Activated naive CD8-positive, alpha-beta T cell treated with anti-CD3 and anti-CD28 coated beads, Interleukin-2, amount 10 ng/mL, durations not matched to agents 7 days and 5 days (primary cell): ENCODE measurements around the gene PTPRN2. TPM values are rescaled to one million over a fixed set of nuclear protein-coding genes. Genes with fewer than 3 reads are reported as not detected.

ENCODE experiments used
- ATAC-seq: fragments of 150-1000 bp; cut with Tn5 transposase; one replicate; pipeline ENCODE4 v1.10.0; 2021; ENCODE audit warnings: low read depth, moderate library complexity
- POLR2A ChIA-PET: fragments of 350-600 bp; sonication (Branson Sonifier 250); formaldehyde crosslinking; loops from one replicate; lab custom pipeline; 2021; ENCODE audit warnings: antibody characterized with exemption; lab: Charles Lee
- DNase-seq: peaks from one replicate; pipeline ENCODE4 v3.0.0; 2021
- H3K27ac Mint-ChIP-seq: one replicate; pipeline ENCODE4 v1.8.0; 2022; ENCODE audit warnings: mild to moderate bottlenecking, mixed read lengths
- H3K27me3 Mint-ChIP-seq: one replicate; pipeline ENCODE4 v1.8.0; 2022; ENCODE audit warnings: mild to moderate bottlenecking, moderate library complexity, mixed read lengths
- H3K36me3 Mint-ChIP-seq: one replicate; pipeline ENCODE4 v1.8.0; 2021; ENCODE audit warnings: mild to moderate bottlenecking, mixed read lengths
- H3K4me1 Mint-ChIP-seq: one replicate; pipeline ENCODE4 v1.8.0; 2021; ENCODE audit warnings: mixed read lengths
- H3K4me3 Mint-ChIP-seq: one replicate; pipeline ENCODE4 v1.8.0; 2022; ENCODE audit warnings: mild to moderate bottlenecking, moderate library complexity, mixed read lengths
- H3K9me3 Mint-ChIP-seq: one replicate; pipeline ENCODE4 v1.8.0; 2021; ENCODE audit warnings: mixed read lengths
- total RNA-seq, 2 experiments: library from RNA; stranded (reverse); gene quantifications; one replicate each; pipeline ENCODE4 v1.2.3, GENCODE V29; 2021

The PTPRN2 gene
- total RNA-seq, 2 experiments from 2014 or later: 4.5 to 4.9 TPM

GRCh38 chr7:157818701-157819454, 768.7 kb downstream of the PTPRN2 start:
- H3K27me3 Mint-ChIP-seq: no peaks in the 10 kb centered on the region
- no peaks in the 10 kb centered on the region for H3K4me1 Mint-ChIP-seq
- H3K9me3 Mint-ChIP-seq: peaks cover 3% of the 10 kb centered on the region
- DNase-seq: no peak
- no peaks in the 10 kb centered on the region for H3K36me3 Mint-ChIP-seq
- no peak for ATAC-seq
- H3K27ac Mint-ChIP-seq: no peak overlapping the region
- POLR2A ChIA-PET: no interaction called here
- no peak overlapping the region for H3K4me3 Mint-ChIP-seq

GRCh38 chr7:157817944-157818700, 769.5 kb downstream of the PTPRN2 start:
- Mint-ChIP-seq H3K36me3 (no peaks in the 10 kb centered on the region), H3K27me3 (no peaks in the 10 kb centered on the region), H3K9me3 (peaks cover 3% of the 10 kb centered on the region), H3K27ac (no peak overlapping the region), H3K4me3 (no peak overlapping the region), H3K4me1 (no peaks in the 10 kb centered on the region)
- DNase-seq (no peak), ATAC-seq (no peak)
- POLR2A ChIA-PET: no interaction called here

DNA sequence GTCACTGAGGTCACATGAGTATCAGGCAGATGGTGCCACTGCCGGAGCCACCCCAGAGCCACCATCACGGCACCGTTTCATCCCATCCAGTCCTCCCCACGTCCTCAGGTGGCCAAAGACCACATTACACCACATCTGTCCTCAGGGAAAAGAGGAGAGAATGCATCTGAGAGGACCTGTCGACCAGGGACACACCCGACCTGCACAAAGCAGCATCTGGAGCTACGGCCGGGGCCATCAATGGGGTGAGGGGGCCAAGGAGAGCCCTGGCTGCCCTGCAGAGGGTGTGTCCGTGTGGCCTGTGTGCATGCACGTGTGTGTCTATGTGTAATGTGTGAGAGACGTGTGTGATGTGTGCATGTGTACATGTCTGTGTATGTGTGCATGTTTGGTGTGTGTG, 770.2 kb downstream of the PTPRN2 start:
- Mint-ChIP-seq H3K36me3 (no peaks in the 10 kb centered on the region), H3K27ac (no peak overlapping the region), H3K4me1 (no peaks in the 10 kb centered on the region), H3K27me3 (no peaks in the 10 kb centered on the region), H3K9me3 (peaks cover 3% of the 10 kb centered on the region), H3K4me3 (no peak overlapping the region)
- ATAC-seq: no peak
- DNase-seq: no peak
- POLR2A ChIA-PET: no interaction called here

DNA sequence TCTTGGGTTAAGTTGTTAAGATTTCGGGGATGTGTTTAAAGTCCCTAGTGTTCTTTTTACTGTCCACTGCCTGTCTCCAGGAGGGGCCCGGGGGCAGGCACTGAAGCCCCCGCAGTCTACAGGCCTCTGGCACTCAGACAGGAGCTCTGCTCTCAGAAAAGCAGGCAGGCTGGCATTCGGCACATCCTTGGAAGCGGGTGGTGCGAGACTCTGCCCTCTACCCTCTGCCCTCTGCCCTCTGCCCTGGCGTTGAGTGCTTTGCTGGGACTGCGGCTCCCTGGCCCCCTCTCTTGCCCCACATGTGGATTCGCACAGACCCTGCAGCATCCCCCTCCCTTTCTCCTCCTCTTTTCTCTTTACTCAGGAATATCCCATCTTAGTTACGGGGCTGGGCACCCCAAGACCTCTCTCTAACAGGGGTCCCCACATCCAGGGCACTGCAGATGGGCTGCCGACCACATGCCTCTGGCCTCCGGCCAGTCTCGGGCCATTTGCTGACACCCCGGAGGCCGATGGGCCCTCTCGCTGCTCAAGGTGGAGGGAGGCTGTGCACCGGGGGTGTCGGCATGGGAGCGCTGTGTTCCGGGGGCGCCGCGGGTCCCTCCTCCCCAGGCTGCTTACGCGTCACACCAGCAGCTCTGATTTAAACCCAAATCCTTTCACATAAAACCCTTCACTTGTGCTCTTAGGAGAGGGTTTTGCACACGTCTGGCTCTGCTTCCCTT, 770.9 kb downstream of the PTPRN2 start:
- Mint-ChIP-seq H3K4me3 (no peak overlapping the region), H3K36me3 (no peaks in the 10 kb centered on the region), H3K9me3 (peaks cover 3% of the 10 kb centered on the region), H3K27me3 (no peaks in the 10 kb centered on the region), H3K4me1 (no peaks in the 10 kb centered on the region), H3K27ac (no peak overlapping the region)
- no peak for ATAC-seq
- POLR2A ChIA-PET: no interaction called here
- DNase-seq: no peak

GRCh38 chr7:157816086-157816485, 771.5 kb downstream of the PTPRN2 start:
- peaks cover 3% of the 10 kb centered on the region for H3K9me3 Mint-ChIP-seq
- no peaks in the 10 kb centered on the region for H3K27me3 Mint-ChIP-seq
- no peaks in the 10 kb centered on the region for H3K4me1 Mint-ChIP-seq
- H3K27ac Mint-ChIP-seq: no peak overlapping the region
- no peak overlapping the region for H3K4me3 Mint-ChIP-seq
- DNase-seq: no peak
- POLR2A ChIA-PET: no interaction called here
- no peak for ATAC-seq
- H3K36me3 Mint-ChIP-seq: no peaks in the 10 kb centered on the region

DNA sequence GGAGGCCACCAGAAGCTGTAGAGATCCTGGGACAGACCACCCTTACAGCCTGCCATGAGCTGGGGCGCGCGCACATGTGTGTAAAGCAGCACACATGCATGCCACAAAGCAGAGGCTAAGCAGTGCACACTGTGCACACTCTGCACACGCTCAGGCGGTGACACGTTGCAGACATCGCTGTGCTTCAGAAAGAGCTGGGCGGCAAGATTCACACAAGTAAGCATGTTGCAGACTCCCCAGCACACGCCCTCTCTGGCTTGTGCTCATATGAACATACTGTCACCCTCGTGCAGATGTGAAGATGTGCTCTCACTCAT, 772.0 kb downstream of the PTPRN2 start:
- no peak overlapping the region for H3K27ac Mint-ChIP-seq
- peaks cover 3% of the 10 kb centered on the region for H3K9me3 Mint-ChIP-seq
- no peaks in the 10 kb centered on the region for H3K27me3 Mint-ChIP-seq
- POLR2A ChIA-PET: no interaction called here
- H3K4me3 Mint-ChIP-seq: no peak overlapping the region
- H3K4me1 Mint-ChIP-seq: no peaks in the 10 kb centered on the region
- no peak for ATAC-seq
- no peaks in the 10 kb centered on the region for H3K36me3 Mint-ChIP-seq
- DNase-seq: no peak

- Mint-ChIP-seq H3K4me3 (no peak overlapping the region), H3K27ac (no peak overlapping the region), H3K4me1 (no peaks in the 10 kb centered on the region), H3K9me3 (peaks cover 3% of the 10 kb centered on the region), H3K36me3 (no peaks in the 10 kb centered on the region), H3K27me3 (no peaks in the 10 kb centered on the region)
- POLR2A ChIA-PET: no interaction called here
- ATAC-seq: no peak
- DNase-seq: no peak
Observed at GRCh38 chr7:157814931-157815705, 772.5 kb downstream of the PTPRN2 start.

DNA sequence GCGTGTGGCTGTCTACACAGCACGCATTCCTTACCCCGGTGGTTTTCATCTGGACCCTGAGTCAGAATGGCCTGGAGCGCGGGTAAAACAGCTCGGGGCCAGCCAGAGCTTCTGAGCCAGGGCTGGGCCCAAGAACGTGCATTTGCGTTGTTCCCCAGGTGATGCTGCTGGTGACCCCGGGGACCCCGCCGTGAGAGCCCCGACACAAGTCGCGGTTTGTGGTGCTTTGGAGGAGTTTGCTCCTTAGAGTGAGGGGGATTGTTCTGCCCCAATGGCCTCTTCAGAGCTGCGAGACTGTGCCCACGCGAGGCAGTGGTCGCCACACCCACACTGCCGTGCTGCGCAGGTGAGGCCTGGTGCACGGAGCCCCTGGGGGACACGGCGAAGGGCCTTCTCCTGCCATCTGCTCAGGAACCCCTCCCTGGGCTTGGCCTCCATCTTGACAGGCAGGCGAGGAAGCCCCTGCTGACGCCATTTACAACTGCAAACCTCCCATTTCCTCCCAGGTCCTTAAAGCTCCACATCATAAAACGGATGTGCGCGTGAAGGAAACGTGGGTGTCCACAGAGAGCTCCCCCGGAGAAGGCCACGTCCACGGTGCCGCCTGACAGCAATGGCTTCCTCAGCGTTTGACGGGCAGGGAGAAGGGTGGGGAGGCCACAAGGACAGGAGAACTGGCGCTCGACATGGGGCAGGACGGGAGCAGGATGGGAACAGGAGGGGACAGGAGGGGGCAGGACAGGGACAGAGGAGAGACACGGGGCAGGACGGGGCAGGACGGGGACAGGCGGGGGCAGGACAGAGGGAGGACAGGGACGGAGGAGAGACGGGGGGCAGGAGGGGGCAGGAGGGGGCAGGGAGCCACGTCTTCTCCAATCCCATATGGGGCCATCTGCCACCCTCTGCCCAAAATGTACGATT, 773.6 kb downstream of the PTPRN2 start:
- H3K4me1 Mint-ChIP-seq: no peaks in the 10 kb centered on the region
- ATAC-seq (no peak), DNase-seq (no peak)
- no peak overlapping the region for H3K4me3 Mint-ChIP-seq
- H3K27me3 Mint-ChIP-seq: no peaks in the 10 kb centered on the region
- peaks cover 3% of the 10 kb centered on the region for H3K9me3 Mint-ChIP-seq
- no peaks in the 10 kb centered on the region for H3K36me3 Mint-ChIP-seq
- POLR2A ChIA-PET: no interaction called here
- no peak overlapping the region for H3K27ac Mint-ChIP-seq

- DNase-seq (no peak), ATAC-seq (no peak)
- H3K27me3 Mint-ChIP-seq: no peaks in the 10 kb centered on the region
- no peak overlapping the region for H3K4me3 Mint-ChIP-seq
- peaks cover 3% of the 10 kb centered on the region for H3K9me3 Mint-ChIP-seq
- no peaks in the 10 kb centered on the region for H3K4me1 Mint-ChIP-seq
- no peak overlapping the region for H3K27ac Mint-ChIP-seq
- POLR2A ChIA-PET: no interaction called here
- H3K36me3 Mint-ChIP-seq: no peaks in the 10 kb centered on the region
Observed at GRCh38 chr7:157813053-157813452, 774.6 kb downstream of the PTPRN2 start.

DNA sequence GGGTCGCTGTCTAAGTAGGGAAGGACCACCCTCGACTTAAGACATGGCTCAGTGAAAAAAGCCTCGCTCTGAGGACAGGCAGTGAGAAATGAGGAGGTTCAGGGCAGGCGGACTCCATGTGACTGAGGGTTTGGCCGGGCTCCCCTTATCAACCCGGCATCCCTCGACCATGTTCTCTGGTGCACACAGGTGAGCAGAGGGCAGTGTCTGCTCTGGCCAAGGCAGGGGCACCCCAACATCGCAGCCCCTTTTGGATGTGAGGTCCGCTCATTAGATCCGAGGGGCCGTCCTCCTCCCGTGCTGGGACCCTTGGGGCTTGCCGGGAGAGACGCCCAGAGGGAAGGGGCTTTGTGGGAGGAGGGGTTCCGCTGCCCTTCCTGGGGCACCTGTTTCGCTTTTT, 775.7 kb downstream of the PTPRN2 start:
- POLR2A ChIA-PET: no interaction called here
- H3K4me3 Mint-ChIP-seq: no peak overlapping the region
- no peaks in the 10 kb centered on the region for H3K27me3 Mint-ChIP-seq
- DNase-seq (no peak), ATAC-seq (no peak)
- no peak overlapping the region for H3K27ac Mint-ChIP-seq
- no peaks in the 10 kb centered on the region for H3K9me3 Mint-ChIP-seq
- H3K4me1 Mint-ChIP-seq: no peaks in the 10 kb centered on the region
- no peaks in the 10 kb centered on the region for H3K36me3 Mint-ChIP-seq

GRCh38 chr7:157809863-157810851, 777.5 kb downstream of the PTPRN2 start:
- no peaks in the 10 kb centered on the region for H3K36me3 Mint-ChIP-seq
- H3K27ac Mint-ChIP-seq: no peak overlapping the region
- H3K9me3 Mint-ChIP-seq: no peaks in the 10 kb centered on the region
- no peaks in the 10 kb centered on the region for H3K4me1 Mint-ChIP-seq
- H3K27me3 Mint-ChIP-seq: no peaks in the 10 kb centered on the region
- POLR2A ChIA-PET: no interaction called here
- DNase-seq (no peak), ATAC-seq (no peak)
- no peak overlapping the region for H3K4me3 Mint-ChIP-seq
